ENCODE results near the gene DDHD1. TPM values are rescaled to one million over a fixed set of nuclear protein-coding genes. Genes with fewer than 3 reads are reported as not detected.

The DDHD1 gene
- polyA plus RNA-seq, 1 experiment = 16.7 TPM

DNA sequence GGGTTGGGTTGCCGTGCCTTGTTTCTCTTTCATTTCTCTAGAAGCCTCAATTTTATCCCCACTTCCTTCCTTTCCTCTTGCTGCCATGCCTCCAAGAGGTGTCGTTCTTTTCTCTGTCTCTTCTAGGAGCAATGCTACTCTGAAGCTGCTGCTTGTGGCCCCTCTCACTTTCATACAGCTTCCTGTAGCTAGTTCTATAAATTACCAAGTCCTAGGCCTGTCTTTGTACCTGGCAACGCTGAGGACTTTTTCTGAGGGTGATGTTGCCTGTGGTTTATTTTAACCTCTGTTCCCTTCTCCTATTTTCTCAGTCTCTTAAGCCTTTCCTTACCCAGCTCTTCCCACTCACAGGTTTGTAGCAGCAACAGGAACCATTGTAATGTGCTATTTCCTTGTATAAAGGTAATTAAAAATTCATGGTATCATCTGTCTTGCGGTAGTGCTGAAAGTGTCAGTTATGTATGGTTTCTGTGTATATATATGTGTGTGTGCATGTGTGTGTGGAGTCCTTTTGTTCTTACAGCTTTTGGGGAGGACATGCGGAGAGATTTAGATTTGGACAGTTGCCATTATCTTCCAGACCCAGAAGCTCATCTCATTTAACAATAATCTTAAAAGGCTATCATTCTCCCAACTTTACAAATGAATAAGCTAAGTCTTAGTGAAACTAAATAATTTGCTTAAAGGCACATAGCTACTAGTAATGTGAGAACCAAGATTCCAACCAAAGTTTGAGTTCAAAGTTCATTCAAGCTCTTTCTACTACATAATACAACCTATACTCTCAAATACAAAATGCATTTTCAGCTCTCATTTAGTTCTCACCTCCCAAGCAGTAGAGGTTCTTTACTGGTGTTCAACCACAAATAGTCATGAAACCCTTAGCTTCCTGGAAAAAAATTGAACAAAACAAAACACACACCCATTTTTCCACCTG, 43.8 kb downstream of the DDHD1 start:
- H3K27ac ChIP-seq (ENCODE audit: low read depth, low read length) = no peak overlapping the region
- DNase-seq (ENCODE audit: low read depth, low spot score) = no peak
- TF ChIP-seq, protein P1, sequence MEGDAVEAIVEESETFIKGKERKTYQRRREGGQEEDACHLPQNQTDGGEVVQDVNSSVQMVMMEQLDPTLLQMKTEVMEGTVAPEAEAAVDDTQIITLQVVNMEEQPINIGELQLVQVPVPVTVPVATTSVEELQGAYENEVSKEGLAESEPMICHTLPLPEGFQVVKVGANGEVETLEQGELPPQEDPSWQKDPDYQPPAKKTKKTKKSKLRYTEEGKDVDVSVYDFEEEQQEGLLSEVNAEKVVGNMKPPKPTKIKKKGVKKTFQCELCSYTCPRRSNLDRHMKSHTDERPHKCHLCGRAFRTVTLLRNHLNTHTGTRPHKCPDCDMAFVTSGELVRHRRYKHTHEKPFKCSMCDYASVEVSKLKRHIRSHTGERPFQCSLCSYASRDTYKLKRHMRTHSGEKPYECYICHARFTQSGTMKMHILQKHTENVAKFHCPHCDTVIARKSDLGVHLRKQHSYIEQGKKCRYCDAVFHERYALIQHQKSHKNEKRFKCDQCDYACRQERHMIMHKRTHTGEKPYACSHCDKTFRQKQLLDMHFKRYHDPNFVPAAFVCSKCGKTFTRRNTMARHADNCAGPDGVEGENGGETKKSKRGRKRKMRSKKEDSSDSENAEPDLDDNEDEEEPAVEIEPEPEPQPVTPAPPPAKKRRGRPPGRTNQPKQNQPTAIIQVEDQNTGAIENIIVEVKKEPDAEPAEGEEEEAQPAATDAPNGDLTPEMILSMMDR (IDR thresholded peaks at IDR 0.05; ENCODE audit: low read depth, low read length) = no peak
- H3K4me3 ChIP-seq (ENCODE audit: low read depth, low read length) = no peak overlapping the region
- ChIA-PET CTCF (interaction anchor here (0.6 kb wide), 1 partner anchor 198 kb away, joined by 3 read pairs; no protein-coding TSS in a partner anchor), POLR2A (no interaction called here)
- no peaks in the 10 kb centered on the region for H3K27me3 ChIP-seq (ENCODE audit: control insufficient read depth, insufficient read depth, low read length)
- H3K9me3 ChIP-seq (ENCODE audit: control insufficient read depth, insufficient read depth, low read length) = peaks cover 9% of the 10 kb centered on the region

DNA sequence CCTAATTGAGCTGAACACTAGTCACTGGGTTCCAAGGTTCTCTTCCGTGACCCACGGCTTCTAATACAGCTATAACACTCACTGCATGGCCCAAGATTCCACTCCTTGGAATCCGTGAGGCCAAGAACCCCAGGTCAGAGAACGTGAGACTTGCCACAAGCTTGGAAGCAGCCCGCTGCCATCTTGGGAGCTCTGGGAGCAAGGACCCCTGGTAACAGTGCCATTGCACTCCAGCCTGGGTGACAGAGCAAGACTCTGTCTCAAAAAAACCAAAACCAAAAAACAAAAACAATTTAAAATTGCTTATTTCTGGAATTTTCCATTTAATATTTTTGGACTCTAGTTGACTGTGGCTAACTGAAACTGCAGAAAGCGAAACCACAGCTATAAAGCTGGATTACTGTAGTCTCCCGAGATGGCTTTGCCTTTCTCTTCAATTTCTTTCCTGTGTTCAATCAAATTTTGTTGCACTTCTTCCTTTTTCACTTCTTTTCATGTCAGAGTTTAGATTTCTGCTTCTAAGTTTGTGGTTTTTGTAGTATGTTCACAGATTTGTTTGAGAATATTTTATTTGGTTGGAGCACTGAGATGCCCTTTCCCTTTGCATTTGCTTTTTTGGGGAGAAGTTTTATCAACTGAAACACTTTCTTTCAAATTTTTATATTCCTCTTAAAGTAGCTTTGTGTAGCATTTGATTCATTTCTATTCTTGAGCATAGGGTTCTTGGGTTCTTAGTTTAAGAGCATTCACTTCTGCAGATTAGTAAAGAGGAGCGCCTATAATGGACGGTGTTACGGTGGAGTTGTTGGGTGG, 44.6 kb downstream of the DDHD1 start:
- H3K4me3 ChIP-seq (ENCODE audit: low read depth, low read length) = no peak overlapping the region
- TF ChIP-seq, protein P1 (IDR thresholded peaks at IDR 0.05; ENCODE audit: low read depth, low read length) = no peak
- no peak overlapping the region for H3K27ac ChIP-seq (ENCODE audit: low read depth, low read length)

DNA sequence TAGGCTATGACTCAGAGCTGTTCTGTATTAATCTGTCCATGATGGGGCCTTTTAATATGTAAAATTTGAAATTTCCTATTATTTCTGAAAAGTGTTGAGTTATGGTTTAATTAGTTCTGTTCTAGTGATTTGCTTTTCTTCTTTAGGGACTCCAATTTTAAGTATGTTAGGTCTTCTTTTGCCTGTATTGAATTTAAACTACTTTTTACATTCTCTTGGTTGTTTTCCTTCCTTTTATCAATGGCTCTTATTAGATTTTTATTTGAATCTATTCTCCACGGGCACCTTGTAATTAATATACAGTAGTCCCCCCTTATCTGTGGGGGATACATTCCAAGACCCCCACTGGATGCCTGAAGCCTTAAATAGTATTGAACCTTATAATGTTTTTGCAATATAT, 46.4 kb downstream of the DDHD1 start:
- ChIA-PET CTCF (no interaction called here), POLR2A (no interaction called here)
- no peak overlapping the region for H3K27ac ChIP-seq (ENCODE audit: low read depth, low read length)
- no peak overlapping the region for H3K4me3 ChIP-seq (ENCODE audit: low read depth, low read length)
- H3K9me3 ChIP-seq (ENCODE audit: control insufficient read depth, insufficient read depth, low read length) = peaks cover 9% of the 10 kb centered on the region
- DNase-seq (ENCODE audit: low read depth, low spot score) = no peak
- H3K27me3 ChIP-seq (ENCODE audit: control insufficient read depth, insufficient read depth, low read length) = no peaks in the 10 kb centered on the region
- TF ChIP-seq, protein P1 (IDR thresholded peaks at IDR 0.05; ENCODE audit: low read depth, low read length) = no peak

More for the DNA sequence above, 44.6 kb downstream of the DDHD1 start:
- ChIA-PET CTCF (no interaction called here), POLR2A (no interaction called here)
- DNase-seq (ENCODE audit: low read depth, low spot score) = no peak
- H3K9me3 ChIP-seq (ENCODE audit: control insufficient read depth, insufficient read depth, low read length) = peaks cover 9% of the 10 kb centered on the region
- H3K27me3 ChIP-seq (ENCODE audit: control insufficient read depth, insufficient read depth, low read length) = no peaks in the 10 kb centered on the region

- POLR2A ChIA-PET = no interaction called here
- CTCF ChIA-PET = no interaction called here
- TF ChIP-seq, protein P1 (IDR thresholded peaks at IDR 0.05; ENCODE audit: low read depth, low read length) = no peak
These were observed 49.3 kb downstream of the DDHD1 start for GRCh38 chr14:53103636-53104340.

More at GRCh38 chr14:53103636-53104340, 49.3 kb downstream of the DDHD1 start:
- no peak for DNase-seq (ENCODE audit: low read depth, low spot score)
- Histone ChIP-seq H3K9me3 (ENCODE audit: control insufficient read depth, insufficient read depth, low read length) (peaks cover 9% of the 10 kb centered on the region), H3K27ac (ENCODE audit: low read depth, low read length) (no peak overlapping the region), H3K27me3 (ENCODE audit: control insufficient read depth, insufficient read depth, low read length) (no peaks in the 10 kb centered on the region), H3K4me3 (ENCODE audit: low read depth, low read length) (no peak overlapping the region)

All from AG04450 (cell line).